Activated naive CD8-positive, alpha-beta T cell treated with anti-CD3 and anti-CD28 coated beads, Interleukin-2, amount 50 U/mL, for 16 hours (primary cell): ENCODE data around the gene TNFRSF25.
"Not testable (repeated sequence)": the region's sequence is repeated elsewhere in the genome, so short reads cannot be mapped to it uniquely, and the experiment has no call there.

Experiments used
- DNase-seq: peaks from one replicate; pipeline ENCODE4 v3.0.0-alpha.2; 2020; ENCODE audit warnings: low read depth, low spot score

TNFRSF25 gene

GRCh38 chr1:6468729-6469461 lies 2.9 kb upstream of the TNFRSF25 start:
- DNase-seq = no peak

GRCh38 chr1:6467744-6468688 lies 2.0 kb upstream of the TNFRSF25 start:
- DNase-seq = no peak

DNA sequence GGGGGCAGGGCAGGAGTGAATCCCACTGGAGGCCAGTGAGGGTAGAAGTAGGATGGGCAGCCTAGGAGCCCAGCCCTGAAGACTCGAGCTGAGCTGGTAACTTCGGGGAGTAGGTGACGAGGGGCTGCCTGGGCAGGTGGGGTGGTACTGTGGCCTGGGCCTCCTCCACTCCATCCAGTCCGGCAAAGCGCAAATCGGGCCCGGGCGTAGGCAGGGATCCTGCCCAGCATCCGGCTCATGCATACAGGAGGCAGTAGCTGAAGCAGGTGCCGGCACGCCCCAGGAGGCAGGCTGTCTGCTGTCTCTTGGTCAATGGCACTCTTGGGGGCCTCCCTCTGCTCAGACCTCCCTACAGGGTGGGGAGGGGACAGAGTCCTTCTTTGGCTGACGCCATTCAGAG lies 1.3 kb upstream of the TNFRSF25 start:
- DNase-seq = no peak

DNA sequence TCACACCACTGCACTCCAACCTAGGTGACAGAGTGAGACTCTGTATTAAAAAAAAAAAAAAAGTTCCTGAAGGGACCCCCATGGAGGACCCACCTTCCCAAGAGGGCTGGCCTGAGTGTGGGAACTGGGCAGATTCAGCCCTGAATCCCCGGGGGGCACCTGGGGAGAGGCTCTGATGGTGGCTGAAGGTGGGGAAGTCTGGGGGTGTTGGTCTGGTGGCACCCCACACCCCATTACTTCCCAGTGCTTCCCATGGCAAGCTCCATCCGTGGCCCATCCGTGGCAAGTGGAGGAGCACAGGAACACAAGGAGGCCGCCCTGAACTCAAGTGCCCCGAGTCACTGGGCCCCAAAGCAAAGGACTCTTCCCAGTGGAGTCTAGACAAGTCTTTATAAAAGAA lies 778 bp upstream of the TNFRSF25 start:
- no peak for DNase-seq

- DNase-seq = peak; percentile 7
Measured at GRCh38 chr1:6465461-6466005, 440 bp downstream of the TNFRSF25 start.

GRCh38 chr1:6464915-6465314 lies 1.1 kb downstream of the TNFRSF25 start:
- no peak for DNase-seq

- no peak for DNase-seq
Measured at GRCh38 chr1:6464514-6464836, 1.5 kb downstream of the TNFRSF25 start.

DNA sequence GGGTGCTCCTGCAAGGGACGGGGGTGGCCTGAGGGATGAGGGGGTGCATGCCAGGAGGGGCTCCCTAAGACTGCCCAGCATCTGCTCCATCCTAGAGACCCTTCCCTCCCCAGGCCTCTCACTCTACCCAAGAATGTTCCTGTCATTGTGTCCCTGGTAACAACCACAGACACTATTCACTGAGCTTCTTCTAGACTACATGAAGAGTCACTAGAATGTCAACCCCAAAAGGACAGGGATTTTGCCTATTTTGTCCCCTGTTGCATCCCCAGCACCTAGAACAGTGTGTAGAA lies 2.9 kb downstream of the TNFRSF25 start:
- DNase-seq = no peak

DNA sequence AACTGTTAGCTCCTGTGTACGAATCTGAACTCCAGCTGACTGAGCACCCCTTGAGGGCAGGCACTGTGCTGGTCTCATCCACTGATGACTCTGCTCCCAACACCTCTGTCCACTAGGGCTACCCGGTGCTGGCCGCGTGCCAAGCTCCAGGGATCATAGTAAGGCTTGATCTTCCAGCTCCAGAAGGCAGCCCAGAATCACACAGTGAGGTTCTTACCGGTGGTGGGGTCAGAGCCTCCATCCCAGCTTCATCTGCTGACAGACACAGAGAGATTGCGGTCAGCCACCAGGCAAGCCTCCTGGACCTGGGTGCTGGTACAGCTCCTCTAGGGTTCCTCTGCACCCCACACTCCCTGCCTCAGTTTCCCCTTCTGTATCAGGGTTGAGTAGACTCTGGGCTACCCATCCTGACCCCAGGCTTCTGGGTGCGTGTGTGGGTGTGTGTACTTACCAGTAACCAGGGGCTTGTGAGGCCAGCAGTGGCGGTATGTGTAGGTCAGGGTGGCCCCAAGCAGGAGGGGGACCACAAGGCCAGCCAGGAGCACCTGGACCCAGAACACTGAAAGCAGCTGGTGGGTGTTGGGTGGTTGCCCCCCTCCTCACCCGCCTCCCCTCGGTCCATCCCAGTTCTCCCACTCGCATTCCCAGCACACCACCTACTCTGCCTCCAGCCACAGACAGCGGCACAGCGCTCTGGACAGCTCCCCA lies 3.4 kb downstream of the TNFRSF25 start:
- DNase-seq = no peak

DNA sequence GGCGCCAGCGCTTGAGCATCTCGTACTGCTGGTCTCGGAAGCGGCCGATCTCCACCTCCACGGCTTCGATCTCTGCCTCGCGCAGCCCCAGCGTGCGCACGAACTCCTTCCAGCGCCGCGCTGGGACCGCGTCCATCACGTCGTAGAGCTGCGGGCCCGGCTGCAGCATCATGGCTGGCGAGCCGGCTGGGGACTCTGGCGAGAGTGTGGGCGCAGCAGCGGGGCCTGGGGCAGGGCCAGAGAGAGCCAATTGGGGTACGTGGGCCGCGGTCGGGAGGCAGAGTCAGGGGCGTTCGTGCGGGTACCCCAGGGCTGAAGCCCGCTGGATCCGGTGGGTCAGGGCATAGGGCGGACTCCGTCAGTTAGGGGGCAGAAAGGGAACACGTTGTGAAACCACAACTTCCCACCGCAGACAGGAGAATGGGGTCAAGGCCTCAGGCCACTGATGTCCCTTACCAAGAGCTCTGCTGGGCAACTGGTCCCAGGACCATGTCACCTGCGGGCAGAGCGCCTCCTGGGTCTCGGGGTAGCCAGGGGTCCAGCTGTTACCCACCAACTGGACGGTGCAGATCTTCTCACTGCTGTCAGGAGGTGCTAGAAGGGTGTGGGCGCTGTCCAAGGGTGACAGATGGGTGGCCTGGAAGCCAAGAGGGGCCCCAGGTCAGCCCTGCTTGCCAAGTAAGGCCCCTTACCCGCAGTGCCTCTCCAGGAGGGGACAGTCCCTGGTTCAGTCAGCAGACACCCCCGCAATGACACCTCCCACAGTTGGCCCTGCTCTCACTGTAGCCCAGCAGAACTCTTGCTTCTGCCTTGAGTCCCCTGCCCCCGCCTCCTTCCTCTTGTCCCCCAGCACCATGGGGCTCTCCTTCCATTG lies 4.2 kb downstream of the TNFRSF25 start:
- DNase-seq = no peak

GRCh38 chr1:6461051-6461530 lies 4.9 kb downstream of the TNFRSF25 start:
- DNase-seq = no peak

DNA sequence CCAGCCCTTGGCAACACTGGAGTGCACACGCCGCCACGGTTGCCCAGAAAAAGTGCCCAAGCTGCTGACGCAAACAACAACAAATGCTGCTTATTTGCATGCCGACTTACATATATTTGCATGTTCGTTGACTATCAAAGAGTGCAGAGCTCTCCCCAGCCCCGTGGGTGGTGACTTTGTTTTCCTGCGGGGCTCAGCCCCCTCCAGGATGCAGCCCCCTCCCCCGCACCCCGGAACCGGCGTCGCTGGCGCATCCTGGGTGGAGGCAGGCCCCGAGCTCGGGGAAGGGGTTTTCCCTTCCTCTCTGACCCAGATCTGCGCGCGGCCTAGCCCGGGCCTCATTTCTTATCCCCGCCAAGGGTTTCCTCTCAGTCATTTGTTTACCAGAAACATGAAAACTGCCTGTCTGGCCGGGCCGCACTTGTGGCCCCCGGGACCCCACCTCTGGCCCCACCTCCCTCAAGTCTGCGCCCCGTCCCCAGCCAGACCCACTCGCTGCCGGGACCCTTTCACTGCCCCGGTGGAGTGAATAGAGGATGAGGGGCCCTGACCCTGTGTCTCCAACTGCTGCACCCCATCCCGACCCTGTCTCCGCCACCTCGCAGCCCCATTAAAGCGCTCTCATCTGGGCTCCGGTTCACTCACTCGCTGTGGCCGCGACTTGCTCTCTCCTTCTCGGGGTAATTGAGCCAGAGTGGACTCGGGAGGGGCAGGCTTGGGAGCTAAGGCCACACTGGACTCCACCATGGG lies 5.5 kb downstream of the TNFRSF25 start:
- peak; percentile 48 for DNase-seq

DNA sequence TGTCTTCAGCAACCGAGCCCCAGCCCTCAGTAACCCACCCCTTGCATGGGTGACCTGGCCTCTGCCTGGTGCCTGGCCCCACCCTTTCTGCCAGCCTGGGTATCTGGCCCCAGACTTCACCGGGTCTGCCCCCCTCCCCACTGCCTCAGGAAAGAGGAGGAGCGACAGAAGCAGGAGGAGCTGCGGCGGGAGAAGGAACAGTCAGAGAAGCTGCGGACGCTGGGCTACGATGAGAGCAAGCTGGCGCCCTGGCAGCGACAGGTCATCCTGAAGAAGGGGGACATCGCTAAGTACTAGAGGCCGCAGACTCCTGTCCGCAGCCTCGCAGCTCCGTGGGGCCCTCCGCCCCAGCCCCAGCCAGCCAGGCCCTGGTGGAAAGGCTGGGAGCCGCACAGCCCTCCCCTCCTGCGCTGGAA lies 6.1 kb downstream of the TNFRSF25 start:
- DNase-seq = no peak

GRCh38 chr1:6456800-6457466 lies 9.0 kb downstream of the TNFRSF25 start:
- DNase-seq = no peak

GRCh38 chr1:6455752-6456520 lies 10.0 kb downstream of the TNFRSF25 start:
- DNase-seq = not testable (repeated sequence)

DNA sequence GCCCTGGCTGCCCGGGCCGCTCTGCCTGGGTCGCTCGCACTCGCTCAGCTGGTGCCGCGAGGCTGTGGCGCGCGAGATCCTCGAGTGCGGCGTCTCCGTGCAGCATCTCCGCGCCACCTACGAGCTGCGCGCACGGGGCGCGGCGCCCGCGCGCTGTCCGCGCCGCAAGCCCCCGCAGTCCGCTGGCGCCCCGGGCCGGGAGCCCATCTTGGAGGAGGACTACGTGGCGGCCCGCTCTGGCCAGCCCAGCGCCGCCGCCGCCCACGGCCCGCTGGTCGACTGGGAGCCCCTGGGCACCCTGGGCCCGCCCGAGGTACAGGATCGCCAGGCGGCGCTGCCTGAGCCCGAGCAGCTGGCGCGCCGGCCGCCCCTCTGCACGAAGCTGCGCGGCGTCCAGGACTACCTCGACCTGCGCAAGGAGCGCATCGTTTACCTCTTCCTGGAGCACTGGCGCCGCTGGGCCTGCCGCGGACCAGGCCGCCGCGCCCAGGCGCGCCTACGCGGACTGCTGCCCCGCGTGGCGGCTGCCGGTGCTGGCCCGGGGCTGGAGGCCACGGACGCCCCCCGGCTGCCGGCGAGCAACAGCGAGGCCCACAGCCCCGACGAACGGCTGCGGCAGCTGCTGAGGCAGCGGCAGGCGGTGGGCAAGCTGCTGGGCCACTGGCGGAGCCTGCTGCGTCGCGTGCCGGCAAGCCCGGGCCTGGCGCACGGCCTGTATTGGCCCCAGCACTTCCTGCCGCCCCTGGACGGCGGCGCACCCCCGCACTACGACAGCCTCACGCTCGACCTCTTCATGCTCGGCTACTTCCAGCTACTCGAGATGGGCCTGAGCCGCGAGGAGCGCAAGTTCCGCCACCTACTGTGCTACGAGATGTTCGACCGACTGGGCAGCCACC lies 10.9 kb downstream of the TNFRSF25 start:
- DNase-seq = no peak

GRCh38 chr1:6453895-6454855 lies 11.8 kb downstream of the TNFRSF25 start:
- DNase-seq = not testable (repeated sequence)
